K562 (cell line): ENCODE measurements around the gene MATN4. TPM values are rescaled to one million over a fixed set of nuclear protein-coding genes. Genes with fewer than 3 reads are reported as not detected.
A peak's percentile ranks its signal among the peaks of the same experiment; 100 is the strongest.

Experiments
- CREM ChIP-seq: IDR thresholded peaks from 2 replicates; pipeline ENCODE4 v1.6.1; 2014; ENCODE audit warnings: antibody characterized with exemption, low read depth
- CTBP1 ChIP-seq: fragments of 450-650 bp; IDR thresholded peaks from 2 replicates; pipeline ENCODE4 v1.6.1; 2016; ENCODE audit warnings: borderline replicate concordance
- ETV1 ChIP-seq: fragments of 450-650 bp; conservative IDR thresholded peaks from 2 replicates; pipeline ENCODE4 v1.6.1; 2016; ENCODE audit warnings: missing genetic modification characterization, control low read depth, low read depth, missing compliant biosample characterization
- HNRNPK ChIP-seq: fragments of 200-400 bp; formaldehyde crosslinking; IDR thresholded peaks from one replicate; pipeline ENCODE4 v1.6.1; 2018; ENCODE audit warnings: mild to moderate bottlenecking, low read depth, low read length; ENCODE audit not compliant: poor library complexity, severe bottlenecking
- MAFF ChIP-seq: IDR thresholded peaks from 2 replicates; pipeline ENCODE4 v1.6.1; 2012; ENCODE audit warnings: low read length, improper control_type of control experiment
- MTF1 ChIP-seq: fragments of 250-450 bp; sonication (Bioruptor Pico); IDR thresholded peaks from 2 replicates; pipeline ENCODE4 v1.9.0; 2021; ENCODE audit warnings: moderate library complexity, mild to moderate bottlenecking, inconsistent platforms, borderline replicate concordance
- NCOR1 ChIP-seq: fragments of 450-650 bp; IDR thresholded peaks from 2 replicates; pipeline ENCODE4 v1.6.1; 2016; ENCODE audit warnings: mild to moderate bottlenecking, moderate library complexity
- NR4A1 ChIP-seq, 2 experiments: fragments of 250-450 bp in 1 of 2; fragments of 450-650 bp in 1 of 2; sonication (Bioruptor Pico) in 1 of 2; IDR thresholded peaks; 2 replicates each; pipeline versions ENCODE4 v1.4.0 to v1.6.1; 2016 to 2020; ENCODE audit warnings: mild to moderate bottlenecking in 2 of 2, missing compliant biosample characterization in 1 of 2, missing genetic modification characterization in 1 of 2, moderate library complexity in 1 of 2
- POLR2H ChIP-seq: IDR thresholded peaks from 2 replicates; pipeline ENCODE4 v1.6.1; 2016; ENCODE audit warnings: missing genetic modification characterization, low read depth, mild to moderate bottlenecking, control low read depth, missing compliant biosample characterization, moderate library complexity
- POLR3G ChIP-seq: IDR thresholded peaks from 2 replicates; pipeline ENCODE4 v1.6.1; 2011; ENCODE audit not compliant: insufficient read length, insufficient replicate concordance; ENCODE audit errors: extremely low read depth
- RAD51 ChIP-seq: fragments of 450-650 bp; IDR thresholded peaks from 2 replicates; pipeline ENCODE4 v1.7.1; 2016; ENCODE audit warnings: low read depth, mild to moderate bottlenecking, borderline replicate concordance
- RCOR1 ChIP-seq, 2 experiments: IDR thresholded peaks; 2 replicates each; pipeline ENCODE4 v1.6.1; 2012; ENCODE audit warnings: low read depth in 2 of 2, low read length in 2 of 2, borderline replicate concordance in 1 of 2, improper control_type of control experiment in 1 of 2
- TCF3 ChIP-seq: sonication (generic); formaldehyde crosslinking; IDR thresholded peaks from 2 replicates; pipeline ENCODE4 v1.4.0; 2020; ENCODE audit warnings: mild to moderate bottlenecking, missing genetic modification reagents
- ZNF184 ChIP-seq: sonication (generic); formaldehyde crosslinking; IDR thresholded peaks from 2 replicates; pipeline ENCODE4 v1.5.0; 2020; ENCODE audit warnings: missing genetic modification reagents
- ZNF282 ChIP-seq: sonication (generic); formaldehyde crosslinking; IDR thresholded peaks from 2 replicates; pipeline ENCODE4 v1.8.1; 2023; ENCODE audit warnings: missing genetic modification reagents
- polyA plus RNA-seq, 8 experiments: library from polyadenylated mRNA; depleted of rRNA in 4 of 8; stranded (reverse) in 5 of 8; unstranded in 3 of 8; fragments of >200 nt; fragmentation: Nextera tagmentation in 2 of 8; fragmentation: Illumina TruSeq in 1 of 8; extraction: Ambion mirVana in 2 of 8; extraction: Trizol in 1 of 8; gene quantifications; 2 replicates each; pipeline versions ENCODE4 v1.2.1 to v1.2.3, GENCODE V29; 2011 to 2014; ENCODE audit warnings: inconsistent platforms in 1 of 8, missing spikeins in 1 of 8
- total RNA-seq, 7 experiments: library from RNA; depleted of rRNA in 6 of 7; stranded (reverse); fragments of >200 nt in 6 of 7; fragmentation: Illumina TruSeq in 2 of 7; extraction: Trizol in 2 of 7; gene quantifications; 2 replicates each; pipeline versions ENCODE4 v1.2.1 to v1.2.3, GENCODE V29; 2011 to 2021; ENCODE audit warnings: low replicate concordance in 1 of 7
- TF ChIP-seq, protein P1 (sequence below): fragments of 250-450 bp; sonication (Bioruptor Pico); IDR thresholded peaks from 2 replicates; pipeline ENCODE4 v1.8.0; 2022; ENCODE audit warnings: inconsistent platforms
- TF ChIP-seq, protein P2 (sequence below): sonication (generic); formaldehyde crosslinking; IDR thresholded peaks from 2 replicates; pipeline ENCODE4 v1.8.0; 2022; ENCODE audit warnings: mild to moderate bottlenecking, missing genetic modification reagents, borderline replicate concordance
- TF ChIP-seq, protein P3 (sequence below): fragments of 450-650 bp; IDR thresholded peaks from 2 replicates; pipeline ENCODE4 v1.6.1; 2016; ENCODE audit warnings: low read depth, mild to moderate bottlenecking, moderate library complexity

The MATN4 gene
- total and polyA plus RNA-seq, 9 of the 15 experiments (the other 6 are each of a cell fraction or from before 2014, with no cell fraction given) = 0.09 TPM; not detected in 8

DNA sequence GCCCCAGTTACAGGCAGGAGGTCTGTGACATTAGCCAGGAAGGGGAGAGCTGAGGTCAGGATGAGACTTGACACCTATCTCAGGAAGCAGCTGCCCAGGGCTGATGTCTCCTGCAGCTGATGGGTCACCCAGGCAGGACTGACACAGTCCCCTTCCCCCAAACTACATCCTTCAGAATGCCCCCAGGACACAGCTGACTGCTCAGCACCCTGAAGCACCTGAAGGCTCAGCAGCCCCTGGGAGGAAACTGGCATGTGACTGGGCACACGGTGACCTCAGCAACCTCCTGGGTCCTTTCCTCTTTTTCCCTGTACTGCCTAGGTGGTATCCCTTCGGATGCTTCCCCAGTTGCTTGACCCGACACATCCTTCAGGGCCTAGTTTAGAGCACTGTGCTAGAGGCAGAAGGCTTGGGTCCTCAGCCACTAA lies 38.2 kb upstream of the MATN4 start (continued):
- TF ChIP-seq ZNF184 (CRISPR knock-in tag) (no peak), NCOR1 (no peak), POLR2H (tag) (no peak), ETV1 (0 out of 2 replicates have a peak, but pooled peaks have one; percentile 27), POLR3G (no peak), MAFF (no peak), ZNF282 (CRISPR knock-in tag) (no peak), RCOR1 (IDR thresholded peaks at IDR 0.05; ENCODE audit: borderline replicate concordance in 1 of 2, low read depth in 2 of 2, low read length in 2 of 2) (peak in 1 of 2 experiments; percentile 27; a peak in 1 of 4 replicates), CREM (peak; percentile 8; the same call in 1 of the 2 replicates), CTBP1 (0 out of 2 replicates have a peak, but pooled peaks have one; percentile 20), NR4A1 (CRISPR knock-in tag; IDR thresholded peaks at IDR 0.05) (no peak), NR4A1 (tag; IDR thresholded peaks at IDR 0.05) (no peak), TCF3 (CRISPR knock-in tag) (peak; percentile 54), MTF1 (CRISPR knock-in tag) (no peak), HNRNPK (no peak), RAD51 (no peak)
- TF ChIP-seq, protein P1, sequence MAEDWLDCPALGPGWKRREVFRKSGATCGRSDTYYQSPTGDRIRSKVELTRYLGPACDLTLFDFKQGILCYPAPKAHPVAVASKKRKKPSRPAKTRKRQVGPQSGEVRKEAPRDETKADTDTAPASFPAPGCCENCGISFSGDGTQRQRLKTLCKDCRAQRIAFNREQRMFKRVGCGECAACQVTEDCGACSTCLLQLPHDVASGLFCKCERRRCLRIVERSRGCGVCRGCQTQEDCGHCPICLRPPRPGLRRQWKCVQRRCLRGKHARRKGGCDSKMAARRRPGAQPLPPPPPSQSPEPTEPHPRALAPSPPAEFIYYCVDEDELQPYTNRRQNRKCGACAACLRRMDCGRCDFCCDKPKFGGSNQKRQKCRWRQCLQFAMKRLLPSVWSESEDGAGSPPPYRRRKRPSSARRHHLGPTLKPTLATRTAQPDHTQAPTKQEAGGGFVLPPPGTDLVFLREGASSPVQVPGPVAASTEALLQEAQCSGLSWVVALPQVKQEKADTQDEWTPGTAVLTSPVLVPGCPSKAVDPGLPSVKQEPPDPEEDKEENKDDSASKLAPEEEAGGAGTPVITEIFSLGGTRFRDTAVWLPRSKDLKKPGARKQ (CRISPR knock-in tag) = no peak
- TF ChIP-seq, protein P2, sequence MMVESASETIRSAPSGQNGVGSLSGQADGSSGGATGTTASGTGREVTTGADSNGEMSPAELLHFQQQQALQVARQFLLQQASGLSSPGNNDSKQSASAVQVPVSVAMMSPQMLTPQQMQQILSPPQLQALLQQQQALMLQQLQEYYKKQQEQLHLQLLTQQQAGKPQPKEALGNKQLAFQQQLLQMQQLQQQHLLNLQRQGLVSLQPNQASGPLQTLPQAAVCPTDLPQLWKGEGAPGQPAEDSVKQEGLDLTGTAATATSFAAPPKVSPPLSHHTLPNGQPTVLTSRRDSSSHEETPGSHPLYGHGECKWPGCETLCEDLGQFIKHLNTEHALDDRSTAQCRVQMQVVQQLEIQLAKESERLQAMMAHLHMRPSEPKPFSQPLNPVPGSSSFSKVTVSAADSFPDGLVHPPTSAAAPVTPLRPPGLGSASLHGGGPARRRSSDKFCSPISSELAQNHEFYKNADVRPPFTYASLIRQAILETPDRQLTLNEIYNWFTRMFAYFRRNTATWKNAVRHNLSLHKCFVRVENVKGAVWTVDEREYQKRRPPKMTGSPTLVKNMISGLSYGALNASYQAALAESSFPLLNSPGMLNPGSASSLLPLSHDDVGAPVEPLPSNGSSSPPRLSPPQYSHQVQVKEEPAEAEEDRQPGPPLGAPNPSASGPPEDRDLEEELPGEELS = no peak
- TF ChIP-seq, protein P3, sequence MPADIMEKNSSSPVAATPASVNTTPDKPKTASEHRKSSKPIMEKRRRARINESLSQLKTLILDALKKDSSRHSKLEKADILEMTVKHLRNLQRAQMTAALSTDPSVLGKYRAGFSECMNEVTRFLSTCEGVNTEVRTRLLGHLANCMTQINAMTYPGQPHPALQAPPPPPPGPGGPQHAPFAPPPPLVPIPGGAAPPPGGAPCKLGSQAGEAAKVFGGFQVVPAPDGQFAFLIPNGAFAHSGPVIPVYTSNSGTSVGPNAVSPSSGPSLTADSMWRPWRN = no peak
